Hepatocyte (in vitro differentiated cells): Measurements from ENCODE around the gene NHSL1. TPM values are rescaled to one million over a fixed set of nuclear protein-coding genes. Genes with fewer than 3 reads are reported as not detected.

ENCODE experiments used
- DNase-seq: peaks from one replicate; pipeline ENCODE4 v3.0.0-alpha.2; 2016; ENCODE audit warnings: low spot score
- H2AFZ ChIP-seq: fragments of 200-600 bp; sonication (generic); 2 replicates; pipeline ENCODE4 v1.6.0; 2016; ENCODE audit warnings: antibody characterized with exemption, mild to moderate bottlenecking
- H3K27ac ChIP-seq: fragments of 200-600 bp; sonication (generic); 2 replicates; pipeline ENCODE4 v1.5.1; 2016; ENCODE audit warnings: mild to moderate bottlenecking
- H3K27me3 ChIP-seq: fragments of 200-600 bp; sonication (generic); 2 replicates; pipeline ENCODE4 v1.6.1; 2016
- H3K36me3 ChIP-seq: fragments of 200-600 bp; sonication (generic); replicated peaks from 2 replicates; pipeline ENCODE4 v1.5.1; 2016; ENCODE audit warnings: low read depth; ENCODE audit not compliant: insufficient read depth
- H3K4me1 ChIP-seq: fragments of 200-600 bp; sonication (generic); 2 replicates; pipeline ENCODE4 v1.5.1; 2016; ENCODE audit warnings: mild to moderate bottlenecking, moderate library complexity; ENCODE audit not compliant: insufficient read depth
- H3K4me2 ChIP-seq: fragments of 200-600 bp; sonication (generic); 2 replicates; pipeline ENCODE4 v1.6.0; 2016
- H3K4me3 ChIP-seq: fragments of 200-600 bp; sonication (generic); 2 replicates; pipeline ENCODE4 v1.5.1; 2016; ENCODE audit warnings: mild to moderate bottlenecking
- H3K79me2 ChIP-seq: fragments of 200-600 bp; sonication (generic); 2 replicates; pipeline ENCODE4 v1.6.0; 2017; ENCODE audit warnings: mild to moderate bottlenecking
- H3K9me2 ChIP-seq: fragments of 200-600 bp; sonication (generic); replicated peaks from 2 replicates; pipeline ENCODE4 v1.6.0; 2017; ENCODE audit warnings: mild to moderate bottlenecking; ENCODE audit not compliant: insufficient read depth
- H3K9me3 ChIP-seq: fragments of 200-600 bp; sonication (generic); 2 replicates; pipeline ENCODE4 v1.5.1; 2016; ENCODE audit warnings: low read depth, mild to moderate bottlenecking
- H4K20me1 ChIP-seq: fragments of 200-600 bp; sonication (generic); 2 replicates; pipeline ENCODE4 v1.6.0; 2016; ENCODE audit warnings: mild to moderate bottlenecking; ENCODE audit not compliant: insufficient read depth, poor library complexity, severe bottlenecking
- EZH2 ChIP-seq: fragments of 200-600 bp; sonication (generic); IDR thresholded peaks from 2 replicates; pipeline ENCODE4 v1.6.1; 2016; ENCODE audit warnings: antibody characterized with exemption, mild to moderate bottlenecking, borderline replicate concordance
- EZH2phosphoT487 ChIP-seq: fragments of 200-600 bp; sonication (generic); IDR thresholded peaks from one replicate; pipeline ENCODE4 v1.6.1; 2018; ENCODE audit warnings: antibody characterized with exemption, mild to moderate bottlenecking, low read depth, moderate library complexity; ENCODE audit not compliant: unreplicated experiment, severe bottlenecking
- WGBS: methylation state at CpG from one replicate; pipeline ENCODE4 v1.1.6; 2016; ENCODE audit warnings: low lambda C conversion rate; ENCODE audit errors: missing lambda C conversion rate; 5-methylcytosine and 5-hydroxymethylcytosine counted together
- polyA plus RNA-seq: library from polyadenylated mRNA; unstranded; fragments of >200 nt; fragmentation: Nextera tagmentation; extraction: Ambion mirVana; gene quantifications from 2 replicates; pipeline ENCODE4 v1.2.1, GENCODE V29; 2016
- total RNA-seq: library from RNA; depleted of rRNA; stranded (reverse); fragments of >200 nt; gene quantifications from 2 replicates; pipeline ENCODE4 v1.2.3, GENCODE V29; 2014
- TF ChIP-seq, protein P1 (sequence below): fragments of 200-600 bp; sonication (generic); IDR thresholded peaks from 2 replicates; pipeline ENCODE4 v1.5.1; 2016; ENCODE audit warnings: antibody characterized with exemption, mild to moderate bottlenecking; ENCODE audit not compliant: poor library complexity

Gene NHSL1
- total and polyA plus RNA-seq, 2 experiments from 2014 or later: 39.0 to 58.0 TPM

DNA sequence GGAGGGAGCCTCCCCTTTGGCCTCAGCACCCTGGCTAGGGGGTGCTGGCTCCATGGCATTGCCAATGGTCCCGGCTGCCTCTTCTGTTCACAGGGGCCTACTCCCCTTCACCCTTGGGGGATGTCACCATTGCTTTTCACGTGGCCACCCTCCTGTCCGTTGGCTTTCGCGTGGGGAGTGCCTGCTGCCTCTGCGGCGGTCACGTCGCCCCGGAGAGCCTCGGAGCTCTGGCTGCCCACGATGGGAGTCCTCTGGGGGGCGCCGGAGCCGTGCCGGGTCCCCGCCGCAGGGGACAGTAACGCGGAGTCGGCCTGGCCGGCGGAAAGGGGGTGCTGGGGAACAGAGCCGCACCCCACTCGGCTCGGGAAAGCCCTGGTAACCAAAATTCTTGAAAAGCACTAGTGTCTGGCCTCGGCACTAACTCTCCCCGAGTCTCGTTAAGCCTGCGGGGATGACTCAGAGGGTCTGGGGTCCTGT is 95.9 kb downstream of the NHSL1 start:
- H3K79me2 ChIP-seq: peaks cover 5% of the 10 kb centered on the region
- H3K4me3 ChIP-seq: peak overlapping the region; percentile 84
- TF ChIP-seq EZH2phosphoT487 (no peak), EZH2 (no peak)
- TF ChIP-seq, protein P1, sequence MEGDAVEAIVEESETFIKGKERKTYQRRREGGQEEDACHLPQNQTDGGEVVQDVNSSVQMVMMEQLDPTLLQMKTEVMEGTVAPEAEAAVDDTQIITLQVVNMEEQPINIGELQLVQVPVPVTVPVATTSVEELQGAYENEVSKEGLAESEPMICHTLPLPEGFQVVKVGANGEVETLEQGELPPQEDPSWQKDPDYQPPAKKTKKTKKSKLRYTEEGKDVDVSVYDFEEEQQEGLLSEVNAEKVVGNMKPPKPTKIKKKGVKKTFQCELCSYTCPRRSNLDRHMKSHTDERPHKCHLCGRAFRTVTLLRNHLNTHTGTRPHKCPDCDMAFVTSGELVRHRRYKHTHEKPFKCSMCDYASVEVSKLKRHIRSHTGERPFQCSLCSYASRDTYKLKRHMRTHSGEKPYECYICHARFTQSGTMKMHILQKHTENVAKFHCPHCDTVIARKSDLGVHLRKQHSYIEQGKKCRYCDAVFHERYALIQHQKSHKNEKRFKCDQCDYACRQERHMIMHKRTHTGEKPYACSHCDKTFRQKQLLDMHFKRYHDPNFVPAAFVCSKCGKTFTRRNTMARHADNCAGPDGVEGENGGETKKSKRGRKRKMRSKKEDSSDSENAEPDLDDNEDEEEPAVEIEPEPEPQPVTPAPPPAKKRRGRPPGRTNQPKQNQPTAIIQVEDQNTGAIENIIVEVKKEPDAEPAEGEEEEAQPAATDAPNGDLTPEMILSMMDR: peak; percentile 39
- no peaks in the 10 kb centered on the region for H3K9me2 ChIP-seq
- WGBS: 5% methylated on average over 30 of the region's 30 CpGs
- DNase-seq: peak; percentile 69
- H2AFZ ChIP-seq: peak overlapping the region; percentile 94
- peaks cover 3% of the 10 kb centered on the region for H3K4me1 ChIP-seq
- H3K9me3 ChIP-seq: no peaks in the 10 kb centered on the region
- H3K36me3 ChIP-seq: no peaks in the 10 kb centered on the region
- H4K20me1 ChIP-seq: no peaks in the 10 kb centered on the region
- peak overlapping the region; percentile 97 for H3K27ac ChIP-seq
- H3K4me2 ChIP-seq: peak overlapping the region; percentile 96
- H3K27me3 ChIP-seq: no peaks in the 10 kb centered on the region

DNA sequence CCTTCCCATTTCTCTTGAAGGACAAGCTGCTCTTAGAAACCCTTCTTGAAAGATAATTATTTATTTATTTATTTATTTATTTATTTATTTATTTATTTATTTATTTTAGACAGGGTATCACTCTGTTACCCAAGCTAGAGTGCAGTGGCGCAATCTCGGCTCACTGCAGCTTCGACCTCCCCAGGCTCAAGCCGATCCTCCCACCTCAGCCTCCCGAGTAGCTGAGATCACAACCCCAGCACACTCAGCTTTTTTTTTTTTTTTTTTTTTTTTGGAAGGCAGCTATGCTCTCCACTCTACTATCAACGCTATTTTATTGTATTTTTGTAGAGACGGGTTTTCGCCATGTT is 96.5 kb downstream of the NHSL1 start:
- TF ChIP-seq, protein P1: no peak
- TF ChIP-seq EZH2 (no peak), EZH2phosphoT487 (no peak)
- Histone ChIP-seq H3K9me3 (no peaks in the 10 kb centered on the region), H3K4me2 (peak overlapping the region; percentile 96), H3K4me1 (peaks cover 3% of the 10 kb centered on the region), H3K9me2 (no peaks in the 10 kb centered on the region), H2AFZ (peak overlapping the region; percentile 94), H4K20me1 (no peaks in the 10 kb centered on the region), H3K27ac (no peak overlapping the region), H3K36me3 (no peaks in the 10 kb centered on the region), H3K27me3 (no peaks in the 10 kb centered on the region), H3K4me3 (peak overlapping the region; percentile 84), H3K79me2 (peaks cover 5% of the 10 kb centered on the region)
- WGBS: 94% methylated on average over 8 of the region's 8 CpGs
- no peak for DNase-seq

DNA sequence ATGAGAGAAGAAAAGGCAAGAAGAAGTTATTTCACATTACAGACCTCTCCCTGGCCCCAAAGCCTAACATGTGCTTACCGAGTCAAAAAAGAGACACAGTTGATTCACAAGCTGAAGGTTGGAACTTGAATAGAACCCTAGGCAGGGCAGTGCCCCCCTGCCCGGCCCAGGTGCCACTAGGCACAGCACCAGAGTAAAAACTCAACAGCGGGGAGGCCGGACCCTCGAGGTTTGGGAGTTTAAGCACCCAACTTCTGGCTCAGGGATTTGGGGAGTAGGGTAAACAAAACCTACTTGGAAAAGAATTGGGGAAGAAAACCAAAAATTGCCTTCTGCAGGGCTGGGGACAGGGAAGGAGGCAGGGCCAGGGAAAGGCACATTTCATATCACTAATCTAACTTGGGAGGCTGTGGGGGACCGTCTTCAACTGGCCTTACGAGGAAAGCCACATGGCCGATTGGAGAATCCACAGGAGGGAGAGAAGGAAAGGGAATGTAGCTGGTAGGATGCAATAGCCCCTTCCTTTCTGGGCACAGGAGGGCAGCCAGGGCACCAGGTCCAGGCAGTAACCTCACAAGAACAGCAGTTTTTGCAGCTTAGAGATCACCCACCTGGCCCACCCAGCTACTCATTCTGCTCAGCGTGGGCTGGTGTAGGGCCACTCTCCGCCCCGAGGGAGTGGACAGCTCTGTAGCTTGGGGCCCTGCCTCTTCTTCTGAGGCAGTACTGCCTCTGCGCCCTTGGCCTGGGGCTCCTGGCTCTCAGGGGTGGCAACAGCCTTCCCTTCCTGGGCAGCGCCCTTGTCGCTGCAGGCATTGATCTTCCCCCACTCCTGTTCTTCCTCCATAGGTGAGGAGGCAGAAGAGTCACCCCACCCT is 97.1 kb downstream of the NHSL1 start:
- WGBS: 93% methylated on average over 14 of the region's 14 CpGs
- no peak for DNase-seq
- Histone ChIP-seq H3K27me3 (no peaks in the 10 kb centered on the region), H3K79me2 (peaks cover 5% of the 10 kb centered on the region), H2AFZ (no peak overlapping the region), H4K20me1 (no peaks in the 10 kb centered on the region), H3K4me1 (peaks cover 3% of the 10 kb centered on the region), H3K4me2 (no peak overlapping the region), H3K9me3 (no peaks in the 10 kb centered on the region), H3K4me3 (no peak overlapping the region), H3K9me2 (no peaks in the 10 kb centered on the region), H3K36me3 (no peaks in the 10 kb centered on the region), H3K27ac (no peak overlapping the region)
- no peak for TF ChIP-seq EZH2
- TF ChIP-seq EZH2phosphoT487: no peak
- TF ChIP-seq, protein P1: no peak
